ENCODE measurements around the gene PCBP3.

GRCh38 chr21:45822429-45823099 lies 179.0 kb downstream of the PCBP3 start:
- TF ChIP-seq, protein P1, sequence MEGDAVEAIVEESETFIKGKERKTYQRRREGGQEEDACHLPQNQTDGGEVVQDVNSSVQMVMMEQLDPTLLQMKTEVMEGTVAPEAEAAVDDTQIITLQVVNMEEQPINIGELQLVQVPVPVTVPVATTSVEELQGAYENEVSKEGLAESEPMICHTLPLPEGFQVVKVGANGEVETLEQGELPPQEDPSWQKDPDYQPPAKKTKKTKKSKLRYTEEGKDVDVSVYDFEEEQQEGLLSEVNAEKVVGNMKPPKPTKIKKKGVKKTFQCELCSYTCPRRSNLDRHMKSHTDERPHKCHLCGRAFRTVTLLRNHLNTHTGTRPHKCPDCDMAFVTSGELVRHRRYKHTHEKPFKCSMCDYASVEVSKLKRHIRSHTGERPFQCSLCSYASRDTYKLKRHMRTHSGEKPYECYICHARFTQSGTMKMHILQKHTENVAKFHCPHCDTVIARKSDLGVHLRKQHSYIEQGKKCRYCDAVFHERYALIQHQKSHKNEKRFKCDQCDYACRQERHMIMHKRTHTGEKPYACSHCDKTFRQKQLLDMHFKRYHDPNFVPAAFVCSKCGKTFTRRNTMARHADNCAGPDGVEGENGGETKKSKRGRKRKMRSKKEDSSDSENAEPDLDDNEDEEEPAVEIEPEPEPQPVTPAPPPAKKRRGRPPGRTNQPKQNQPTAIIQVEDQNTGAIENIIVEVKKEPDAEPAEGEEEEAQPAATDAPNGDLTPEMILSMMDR (IDR thresholded peaks at IDR 0.05) = no peak
- TF ChIP-seq EZH2 (IDR thresholded peaks at IDR 0.05) = no peak
